Mesothelial cell of epicardium (in vitro differentiated cells): Measurements from ENCODE around the gene PPP6C. TPM values are rescaled to one million over a fixed set of nuclear protein-coding genes. Genes with fewer than 3 reads are reported as not detected.

Experiments used
- DNase-seq, 2 experiments: peaks; one replicate each; pipeline ENCODE4 v3.0.0; 2021; ENCODE audit warnings: low spot score in 2 of 2; ENCODE audit not compliant: unreplicated experiment in 2 of 2
- H3K27ac Mint-ChIP-seq: 2 replicates; pipeline ENCODE4 v1.8.0; 2021; ENCODE audit warnings: mixed read lengths
- H3K27me3 Mint-ChIP-seq: 2 replicates; pipeline ENCODE4 v1.8.0; 2021; ENCODE audit warnings: low read depth, mixed read lengths
- H3K36me3 Mint-ChIP-seq: 2 replicates; pipeline ENCODE4 v1.8.0; 2021; ENCODE audit warnings: mixed read lengths
- H3K4me1 Mint-ChIP-seq: 2 replicates; pipeline ENCODE4 v1.8.0; 2021; ENCODE audit warnings: mixed read lengths
- H3K4me3 Mint-ChIP-seq: 2 replicates; pipeline ENCODE4 v1.8.0; 2021; ENCODE audit warnings: mild to moderate bottlenecking, moderate library complexity, mixed read lengths
- H3K9me3 Mint-ChIP-seq: 2 replicates; pipeline ENCODE4 v1.8.0; 2021; ENCODE audit warnings: mixed read lengths
- CTCF ChIP-seq: fragments of 200-600 bp; sonication (generic); IDR thresholded peaks from one replicate; pipeline ENCODE4 v1.5.0; 2021; ENCODE audit warnings: antibody characterized with exemption; ENCODE audit not compliant: unreplicated experiment
- total RNA-seq: library from RNA; stranded (reverse); gene quantifications from 3 replicates; pipeline ENCODE4 v1.2.1, GENCODE V29; 2021

PPP6C gene
- total RNA-seq, 1 donor from 2014 or later = 27.5 TPM

GRCh38 chr9:125146247-125146646 is 43.4 kb downstream of the PPP6C start:
- no peak for TF ChIP-seq CTCF
- peaks cover 5% of the 10 kb centered on the region for H3K36me3 Mint-ChIP-seq
- no peak overlapping the region for H3K27ac Mint-ChIP-seq
- H3K9me3 Mint-ChIP-seq = no peaks in the 10 kb centered on the region
- DNase-seq = no peak
- peaks cover 16% of the 10 kb centered on the region for H3K4me1 Mint-ChIP-seq
- no peaks in the 10 kb centered on the region for H3K27me3 Mint-ChIP-seq
- H3K4me3 Mint-ChIP-seq = no peak overlapping the region

- H3K9me3 Mint-ChIP-seq = no peaks in the 10 kb centered on the region
- H3K27ac Mint-ChIP-seq = no peak overlapping the region
- no peak overlapping the region for H3K4me3 Mint-ChIP-seq
- no peak for DNase-seq
- no peak for TF ChIP-seq CTCF
- no peaks in the 10 kb centered on the region for H3K27me3 Mint-ChIP-seq
- H3K4me1 Mint-ChIP-seq = peaks cover 18% of the 10 kb centered on the region
- peaks cover 2% of the 10 kb centered on the region for H3K36me3 Mint-ChIP-seq
Observed at GRCh38 chr9:125145425-125145824, 44.2 kb downstream of the PPP6C start.

- Mint-ChIP-seq H3K4me1 (peaks cover 23% of the 10 kb centered on the region), H3K4me3 (peak within 1 kb of the TSS; percentile 93), H3K36me3 (peaks cover 7% of the 10 kb centered on the region), H3K27me3 (no peaks in the 10 kb centered on the region), H3K27ac (peak within 1 kb of the TSS; percentile 92), H3K9me3 (no peaks in the 10 kb centered on the region)
- peak; percentile 98 for TF ChIP-seq CTCF
- peak; percentile 99 for DNase-seq
Observed at GRCh38 chr9:125143377-125144090, 46.1 kb downstream of the PPP6C start, which contains the start of gene SCAI. Gene SCAI, minus strand, starts transcription at chr9:125143528. Its CDS starts 91 bp downstream, at chr9:125143437.

GRCh38 chr9:125142560-125143376 is 46.8 kb downstream of the PPP6C start:
- Mint-ChIP-seq H3K27ac (peak overlapping the region; percentile 92), H3K36me3 (peaks cover 9% of the 10 kb centered on the region), H3K9me3 (no peaks in the 10 kb centered on the region), H3K4me3 (peak overlapping the region; percentile 93), H3K4me1 (peaks cover 23% of the 10 kb centered on the region), H3K27me3 (no peaks in the 10 kb centered on the region)
- peak in 1 of 2 experiments; percentile 27 for DNase-seq
- no peak for TF ChIP-seq CTCF

- Mint-ChIP-seq H3K27me3 (no peaks in the 10 kb centered on the region), H3K4me3 (peak overlapping the region; percentile 93), H3K4me1 (peaks cover 20% of the 10 kb centered on the region), H3K27ac (no peak overlapping the region), H3K9me3 (no peaks in the 10 kb centered on the region), H3K36me3 (peaks cover 9% of the 10 kb centered on the region)
- no peak for DNase-seq
- no peak for TF ChIP-seq CTCF
Observed at GRCh38 chr9:125141751-125142150, 47.9 kb downstream of the PPP6C start.
